Measurements from ENCODE around the gene DBF4B.

DNA sequence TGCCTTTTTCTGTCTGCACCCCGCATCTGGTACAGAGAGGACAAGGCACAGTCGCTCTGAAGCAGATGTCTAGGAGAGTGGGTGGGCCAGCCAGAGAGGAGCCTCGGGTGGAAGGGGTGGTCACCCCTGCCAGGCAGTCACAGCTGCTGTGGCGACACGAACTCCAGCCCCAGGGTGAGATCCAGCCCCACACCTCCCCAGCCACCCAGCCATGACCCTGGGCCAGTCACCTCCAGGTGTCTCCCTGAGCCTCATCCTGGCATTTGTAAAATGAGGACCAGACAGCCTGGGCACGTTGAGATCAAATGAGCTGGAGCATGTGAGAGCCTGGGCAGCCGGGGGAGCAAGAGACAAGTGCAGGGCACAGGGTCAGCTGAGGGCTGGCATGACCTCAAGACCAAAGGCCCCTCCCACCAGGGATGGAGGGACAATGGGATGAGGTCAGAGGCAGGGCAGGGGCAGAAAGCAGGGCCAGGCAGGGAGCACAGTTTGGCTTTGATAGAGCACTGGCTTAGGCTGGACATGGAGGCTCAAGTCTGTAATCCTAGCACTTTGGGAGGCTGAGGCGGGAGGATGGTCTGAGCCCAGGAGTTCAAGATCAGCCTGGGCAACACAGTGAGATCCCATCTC is 58.1 kb downstream of the DBF4B start:
- TF ChIP-seq NFIC (IDR thresholded peaks at IDR 0.05; ENCODE audit: low read depth, low read length) (no peak), SP1 (IDR thresholded peaks at IDR 0.05; ENCODE audit: low read depth, low read length) (no peak), FOXK2 (IDR thresholded peaks at IDR 0.05) (no peak), SMAD5 (IDR thresholded peaks at IDR 0.05; ENCODE audit: low read depth) (no peak)
- TF ChIP-seq, protein P1, sequence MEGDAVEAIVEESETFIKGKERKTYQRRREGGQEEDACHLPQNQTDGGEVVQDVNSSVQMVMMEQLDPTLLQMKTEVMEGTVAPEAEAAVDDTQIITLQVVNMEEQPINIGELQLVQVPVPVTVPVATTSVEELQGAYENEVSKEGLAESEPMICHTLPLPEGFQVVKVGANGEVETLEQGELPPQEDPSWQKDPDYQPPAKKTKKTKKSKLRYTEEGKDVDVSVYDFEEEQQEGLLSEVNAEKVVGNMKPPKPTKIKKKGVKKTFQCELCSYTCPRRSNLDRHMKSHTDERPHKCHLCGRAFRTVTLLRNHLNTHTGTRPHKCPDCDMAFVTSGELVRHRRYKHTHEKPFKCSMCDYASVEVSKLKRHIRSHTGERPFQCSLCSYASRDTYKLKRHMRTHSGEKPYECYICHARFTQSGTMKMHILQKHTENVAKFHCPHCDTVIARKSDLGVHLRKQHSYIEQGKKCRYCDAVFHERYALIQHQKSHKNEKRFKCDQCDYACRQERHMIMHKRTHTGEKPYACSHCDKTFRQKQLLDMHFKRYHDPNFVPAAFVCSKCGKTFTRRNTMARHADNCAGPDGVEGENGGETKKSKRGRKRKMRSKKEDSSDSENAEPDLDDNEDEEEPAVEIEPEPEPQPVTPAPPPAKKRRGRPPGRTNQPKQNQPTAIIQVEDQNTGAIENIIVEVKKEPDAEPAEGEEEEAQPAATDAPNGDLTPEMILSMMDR (IDR thresholded peaks at IDR 0.05 in 2 of 3, conservative IDR thresholded peaks at IDR 0.05 in 1 of 3; ENCODE audit: control insufficient read depth in 2 of 3, extremely low read depth in 1 of 3, insufficient read depth in 1 of 3, low read depth in 3 of 3, low read length in 3 of 3): no peak
- TF ChIP-seq, protein P2, sequence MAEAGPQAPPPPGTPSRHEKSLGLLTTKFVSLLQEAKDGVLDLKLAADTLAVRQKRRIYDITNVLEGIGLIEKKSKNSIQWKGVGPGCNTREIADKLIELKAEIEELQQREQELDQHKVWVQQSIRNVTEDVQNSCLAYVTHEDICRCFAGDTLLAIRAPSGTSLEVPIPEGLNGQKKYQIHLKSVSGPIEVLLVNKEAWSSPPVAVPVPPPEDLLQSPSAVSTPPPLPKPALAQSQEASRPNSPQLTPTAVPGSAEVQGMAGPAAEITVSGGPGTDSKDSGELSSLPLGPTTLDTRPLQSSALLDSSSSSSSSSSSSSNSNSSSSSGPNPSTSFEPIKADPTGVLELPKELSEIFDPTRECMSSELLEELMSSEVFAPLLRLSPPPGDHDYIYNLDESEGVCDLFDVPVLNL (IDR thresholded peaks at IDR 0.05; ENCODE audit: low read depth, low read length): no peak

All from GM12878 (cell line).